Thymus (tissue), 11 donors: Measurements from ENCODE around the gene ELMO1. TPM values are rescaled to one million over a fixed set of nuclear protein-coding genes. Genes with fewer than 3 reads are reported as not detected.

Experiments used
- DNase-seq, 9 donors: peaks; one replicate each; pipeline ENCODE4 v3.0.0-alpha.2; 2013; ENCODE audit warnings: low spot score in 9 of 9, low read depth in 6 of 9, missing footprints in 1 of 9
- H3K27ac ChIP-seq, 2 donors: one replicate each; pipeline ENCODE4 v1.5.1; 2013; ENCODE audit warnings: control low read depth in 1 of 2, low read depth in 1 of 2, low read length in 1 of 2, mild to moderate bottlenecking in 1 of 2, moderate library complexity in 1 of 2
- H3K27me3 ChIP-seq, 2 donors: one replicate each; pipeline ENCODE4 v1.5.1; 2013; ENCODE audit warnings: low read length in 1 of 2; ENCODE audit not compliant: control insufficient read depth in 2 of 2, insufficient read depth in 1 of 2
- H3K36me3 ChIP-seq, 2 donors: one replicate each; pipeline ENCODE4 v1.5.1; 2013; ENCODE audit warnings: low read length in 1 of 2, mild to moderate bottlenecking in 1 of 2, moderate library complexity in 1 of 2; ENCODE audit not compliant: control insufficient read depth in 2 of 2, insufficient read depth in 2 of 2
- H3K4me1 ChIP-seq, 2 donors: one replicate each; pipeline ENCODE4 v1.5.1; 2013; ENCODE audit warnings: low read length in 2 of 2; ENCODE audit not compliant: control insufficient read depth in 2 of 2, insufficient read depth in 2 of 2
- H3K4me3 ChIP-seq, 2 donors: one replicate each; pipeline ENCODE4 v1.5.1; 2013; ENCODE audit warnings: low read length in 2 of 2, control low read depth in 1 of 2, mild to moderate bottlenecking in 1 of 2
- H3K9me3 ChIP-seq, 2 donors: one replicate each; pipeline ENCODE4 v1.5.1; 2013; ENCODE audit warnings: low read length in 1 of 2, mild to moderate bottlenecking in 1 of 2; ENCODE audit not compliant: control insufficient read depth in 2 of 2, insufficient read depth in 1 of 2
- WGBS: extraction: QIAGEN DNeasy Blood & Tissue Kit; methylation state at CpG from one replicate; pipeline ENCODE4 v1.1.7; 2013; 5-methylcytosine and 5-hydroxymethylcytosine counted together
- polyA plus RNA-seq: library from polyadenylated mRNA; stranded (reverse); fragments of 200-250 nt; gene quantifications from one replicate; pipeline ENCODE4 v1.2.3, GENCODE V29; 2013
- total RNA-seq: library from RNA; stranded (reverse); fragments of 120-200 nt; gene quantifications from one replicate; pipeline ENCODE4 v1.2.4, GENCODE V29; 2013
- donor health status: healthy.

ELMO1 gene
- total and polyA plus RNA-seq, 2 donors: 18.7 to 22.5 TPM

GRCh38 chr7:37353949-37354655 is 94.6 kb downstream of the ELMO1 start:
- Histone ChIP-seq H3K9me3 (no peaks in the 10 kb centered on the region), H3K27ac (peak overlapping the region in 1 of 2 donors; percentile 6), H3K4me3 (no peak overlapping the region), H3K4me1 (peaks cover 17 to 37% of the 10 kb centered on the region in 2 donors), H3K36me3 (no peaks in the 10 kb centered on the region), H3K27me3 (no peaks in the 10 kb centered on the region)
- DNase-seq: no peak
- 73% methylated on average over 5 of the region's 5 CpGs for WGBS

DNA sequence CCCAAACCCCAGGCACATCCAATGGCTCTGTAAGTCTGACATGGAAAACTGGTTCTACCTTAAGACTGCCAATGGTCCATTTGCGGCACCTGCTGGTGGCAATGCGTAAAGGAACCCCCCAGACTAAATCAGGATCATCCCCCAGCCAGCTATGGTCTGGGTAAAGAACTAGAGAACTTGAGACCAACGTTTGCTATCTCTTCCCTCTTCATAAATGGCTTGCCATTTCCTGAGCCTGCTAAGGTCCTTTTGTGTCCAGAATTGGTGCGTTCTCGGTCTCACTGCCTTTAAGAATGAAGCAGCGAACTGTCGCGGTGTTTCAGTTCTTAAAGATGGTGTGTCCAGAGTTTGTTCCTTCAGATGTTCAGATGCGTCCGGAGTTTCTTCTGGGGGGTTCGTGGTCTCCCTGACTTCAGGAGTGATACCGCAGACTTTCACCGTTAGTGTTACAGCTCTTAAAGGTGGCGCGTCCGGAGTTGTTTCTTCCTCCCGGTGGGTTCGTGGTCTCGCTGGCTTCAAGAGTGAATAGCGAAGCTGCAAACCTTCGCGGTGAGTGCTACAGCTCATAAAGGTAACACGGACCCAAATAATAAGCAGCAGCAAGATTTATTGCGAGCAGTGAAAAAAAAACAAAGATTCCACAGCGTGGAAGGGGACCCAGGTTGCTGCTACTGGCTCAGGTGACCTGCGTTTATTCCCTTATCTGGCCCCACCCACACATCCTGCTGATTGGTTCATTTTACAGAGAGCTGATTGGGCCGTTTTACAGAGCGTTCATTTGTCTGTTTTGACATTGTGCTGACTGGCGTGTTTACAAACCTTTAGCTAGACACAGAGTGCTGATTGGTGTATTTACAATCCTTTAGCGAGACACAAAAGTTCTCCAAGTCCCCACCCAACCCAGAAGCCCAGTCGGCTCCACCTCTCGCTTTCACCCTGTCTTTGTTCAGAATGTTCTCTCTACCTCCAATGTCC is 95.4 kb downstream of the ELMO1 start:
- Histone ChIP-seq H3K4me1 (peaks cover 17 to 37% of the 10 kb centered on the region in 2 donors), H3K9me3 (no peaks in the 10 kb centered on the region), H3K27me3 (no peaks in the 10 kb centered on the region), H3K36me3 (no peaks in the 10 kb centered on the region), H3K4me3 (peak overlapping the region; percentile 52 to 63), H3K27ac (peak overlapping the region; percentile 19 to 59)
- DNase-seq: peak in 8 of 9 donors; percentile 38 to 83 (median 56)
- 6% methylated on average over 32 of the region's 32 CpGs for WGBS

GRCh38 chr7:37352251-37352880 is 96.3 kb downstream of the ELMO1 start:
- Histone ChIP-seq H3K27me3 (no peaks in the 10 kb centered on the region), H3K4me3 (peak overlapping the region in 1 of 2 donors; percentile 52), H3K9me3 (no peaks in the 10 kb centered on the region), H3K36me3 (no peaks in the 10 kb centered on the region), H3K27ac (no peak overlapping the region), H3K4me1 (peaks cover 17 to 37% of the 10 kb centered on the region in 2 donors)
- no peak for DNase-seq
- WGBS: 60% methylated on average over 13 of the region's 13 CpGs

GRCh38 chr7:37351716-37352115 is 96.9 kb downstream of the ELMO1 start:
- Histone ChIP-seq H3K27me3 (no peaks in the 10 kb centered on the region), H3K27ac (no peak overlapping the region), H3K4me1 (peaks cover 17 to 37% of the 10 kb centered on the region in 2 donors), H3K4me3 (no peak overlapping the region), H3K9me3 (no peaks in the 10 kb centered on the region), H3K36me3 (no peaks in the 10 kb centered on the region)
- no peak for DNase-seq
- WGBS: 97% methylated on average over 4 of the region's 4 CpGs

- Histone ChIP-seq H3K36me3 (no peaks in the 10 kb centered on the region), H3K27me3 (no peaks in the 10 kb centered on the region), H3K9me3 (no peaks in the 10 kb centered on the region), H3K27ac (no peak overlapping the region), H3K4me3 (no peak overlapping the region), H3K4me1 (peaks cover 12 to 37% of the 10 kb centered on the region in 2 donors)
- 61% methylated on average over 8 of the region's 8 CpGs for WGBS
- DNase-seq: no peak
Observed at GRCh38 chr7:37349979-37350590, 98.6 kb downstream of the ELMO1 start.

GRCh38 chr7:37348982-37349381 is 99.7 kb downstream of the ELMO1 start:
- 69% methylated on average over 4 of the region's 4 CpGs for WGBS
- Histone ChIP-seq H3K36me3 (no peaks in the 10 kb centered on the region), H3K4me1 (peaks cover 9 to 32% of the 10 kb centered on the region in 2 donors), H3K27ac (no peak overlapping the region), H3K9me3 (no peaks in the 10 kb centered on the region), H3K4me3 (no peak overlapping the region), H3K27me3 (no peaks in the 10 kb centered on the region)
- no peak for DNase-seq

- no peak overlapping the region for H3K4me3 ChIP-seq
- H3K4me1 ChIP-seq: peaks cover 4 to 31% of the 10 kb centered on the region in 2 donors
- H3K36me3 ChIP-seq: no peaks in the 10 kb centered on the region
- H3K27me3 ChIP-seq: no peaks in the 10 kb centered on the region
- DNase-seq: no peak
- no peaks in the 10 kb centered on the region for H3K9me3 ChIP-seq
- 93% methylated on average over 3 of the region's 3 CpGs for WGBS
- no peak overlapping the region for H3K27ac ChIP-seq
Observed at GRCh38 chr7:37346761-37347160, 101.9 kb downstream of the ELMO1 start.

GRCh38 chr7:37344886-37345579 is 103.6 kb downstream of the ELMO1 start:
- 64% methylated on average over 9 of the region's 9 CpGs for WGBS
- Histone ChIP-seq H3K27me3 (no peaks in the 10 kb centered on the region), H3K9me3 (no peaks in the 10 kb centered on the region), H3K4me1 (peaks cover 7 to 34% of the 10 kb centered on the region in 2 donors), H3K36me3 (no peaks in the 10 kb centered on the region), H3K4me3 (no peak overlapping the region), H3K27ac (peak overlapping the region; percentile 37 to 72)
- DNase-seq: peak in 1 of 9 donors; percentile 49
